Psoas muscle (tissue), 8 donors: ENCODE data around the gene AKAP7. TPM values are rescaled to one million over a fixed set of nuclear protein-coding genes. Genes with fewer than 3 reads are reported as not detected.

Experiments
- ATAC-seq, 4 donors: fragments of 200-7000 bp; cut with Tn5 transposase; one replicate each; pipeline ENCODE4 v1.9.1; 2020; ENCODE audit warnings: moderate library complexity in 3 of 4, mild to moderate bottlenecking in 2 of 4
- DNase-seq, 2 donors: peaks; one replicate each; pipeline ENCODE4 v3.0.0-alpha.2; 2020
- H3K27ac ChIP-seq: fragments of 200-600 bp; one replicate; pipeline ENCODE4 v1.8.0; 2022
- H3K27me3 ChIP-seq, 3 donors: fragments of 200-600 bp in 1 of 3; one replicate each; pipeline versions ENCODE4 v1.6.1 to v1.8.0; 2013 to 2022; ENCODE audit warnings: low read length in 2 of 3, mild to moderate bottlenecking in 2 of 3, moderate library complexity in 1 of 3; ENCODE audit not compliant: insufficient read depth in 3 of 3
- H3K36me3 ChIP-seq, 2 donors: fragments of 200-600 bp in 1 of 2; one replicate each; pipeline versions ENCODE4 v1.6.1 to v1.8.0; 2013 to 2022; ENCODE audit warnings: low read depth in 1 of 2, mild to moderate bottlenecking in 1 of 2, moderate library complexity in 1 of 2; ENCODE audit not compliant: insufficient read depth in 1 of 2
- H3K4me1 ChIP-seq: fragments of 200-600 bp; one replicate; pipeline ENCODE4 v1.8.0; 2022
- H3K4me3 ChIP-seq: fragments of 200-600 bp; one replicate; pipeline ENCODE4 v1.8.0; 2022; ENCODE audit warnings: mild to moderate bottlenecking
- H3K9me3 ChIP-seq: fragments of 200-600 bp; one replicate; pipeline ENCODE4 v1.8.0; 2022
- WGBS, 3 donors: extraction: QIAGEN DNeasy Blood & Tissue Kit; methylation state at CpG; one replicate each; pipeline versions ENCODE4 v1.1.6 to v1.1.7; 2013; 5-methylcytosine and 5-hydroxymethylcytosine counted together
- intact Hi-C, 2 donors: fragments of 100-400 bp; cut with DNase I; formaldehyde crosslinking; loops; one replicate each; pipeline versions ENCODE4 v1.11.0 to v1.14.2; 2022
- polyA plus RNA-seq, 3 donors: library from polyadenylated mRNA; stranded (reverse); fragments of 200-250 nt; gene quantifications; one replicate each; pipeline ENCODE4 v1.2.3, GENCODE V29; 2013
- total RNA-seq, 4 donors: library from RNA; stranded (reverse); fragmentation: NEBNext Ultra II Directional in 2 of 4; extraction: Animal tissue kit (Norgen Biotek cat#: 25700) in 2 of 4; gene quantifications; one replicate each; pipeline versions ENCODE4 v1.2.1 to v1.2.4, GENCODE V29; 2021 to 2023
- TF ChIP-seq, protein P1 (sequence below): fragments of 200-600 bp; IDR thresholded peaks from one replicate; pipeline ENCODE4 v1.8.0; 2022; ENCODE audit warnings: antibody characterized with exemption
- donor health status: healthy with polysubstance abuse.
- donor health status: DM: no; HTN: no; CAD: no; lungs with moderate emphysema.
- donor health status: Bipolar disorder and iron deficiency.
- donor health status: healthy.
- donor health status: DM: yes; HTN: yes; CAD: no.
- donor health status: DM: no; HTN: no; CAD: no.
- donor health status: DM: no; HTN: no; CAD: no.
- donor health status: DM: yes; HTN: yes; CAD: no.

Gene AKAP7
- total and polyA plus RNA-seq, 7 donors: 1.3 to 11.5 (median 9.8) TPM

DNA sequence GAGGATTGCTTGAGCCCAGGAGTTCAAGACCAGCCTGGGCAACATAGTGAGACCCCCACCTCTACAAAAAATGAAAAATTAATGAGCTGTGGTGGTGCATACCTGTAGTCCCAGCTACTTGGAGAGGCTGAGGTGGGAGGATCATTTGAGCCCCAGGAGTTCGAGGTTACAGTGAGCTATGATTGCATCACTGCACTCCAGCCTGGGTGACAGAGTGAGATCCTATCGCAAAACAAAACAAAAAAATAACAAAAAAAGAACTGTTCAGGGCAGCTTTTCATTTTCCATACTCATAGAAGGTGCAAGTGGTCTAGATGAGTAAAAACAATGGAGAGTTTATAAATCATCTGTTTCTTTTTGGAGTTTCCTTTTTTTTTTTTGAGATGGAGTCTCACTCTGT is 21.1 kb downstream of the AKAP7 start:
- ATAC-seq (no peak), DNase-seq (no peak)
- Histone ChIP-seq H3K4me3 (no peak overlapping the region), H3K36me3 (peaks cover 0 to 8% of the 10 kb centered on the region in 2 donors), H3K9me3 (no peaks in the 10 kb centered on the region), H3K27me3 (no peaks in the 10 kb centered on the region), H3K27ac (no peak overlapping the region), H3K4me1 (no peaks in the 10 kb centered on the region)
- TF ChIP-seq, protein P1, sequence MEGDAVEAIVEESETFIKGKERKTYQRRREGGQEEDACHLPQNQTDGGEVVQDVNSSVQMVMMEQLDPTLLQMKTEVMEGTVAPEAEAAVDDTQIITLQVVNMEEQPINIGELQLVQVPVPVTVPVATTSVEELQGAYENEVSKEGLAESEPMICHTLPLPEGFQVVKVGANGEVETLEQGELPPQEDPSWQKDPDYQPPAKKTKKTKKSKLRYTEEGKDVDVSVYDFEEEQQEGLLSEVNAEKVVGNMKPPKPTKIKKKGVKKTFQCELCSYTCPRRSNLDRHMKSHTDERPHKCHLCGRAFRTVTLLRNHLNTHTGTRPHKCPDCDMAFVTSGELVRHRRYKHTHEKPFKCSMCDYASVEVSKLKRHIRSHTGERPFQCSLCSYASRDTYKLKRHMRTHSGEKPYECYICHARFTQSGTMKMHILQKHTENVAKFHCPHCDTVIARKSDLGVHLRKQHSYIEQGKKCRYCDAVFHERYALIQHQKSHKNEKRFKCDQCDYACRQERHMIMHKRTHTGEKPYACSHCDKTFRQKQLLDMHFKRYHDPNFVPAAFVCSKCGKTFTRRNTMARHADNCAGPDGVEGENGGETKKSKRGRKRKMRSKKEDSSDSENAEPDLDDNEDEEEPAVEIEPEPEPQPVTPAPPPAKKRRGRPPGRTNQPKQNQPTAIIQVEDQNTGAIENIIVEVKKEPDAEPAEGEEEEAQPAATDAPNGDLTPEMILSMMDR: no peak
- WGBS, 3 donors: 93 to 100% (median 98%) methylated on average over 2 of the region's 2 CpGs
- intact Hi-C loops: no loop called here

DNA sequence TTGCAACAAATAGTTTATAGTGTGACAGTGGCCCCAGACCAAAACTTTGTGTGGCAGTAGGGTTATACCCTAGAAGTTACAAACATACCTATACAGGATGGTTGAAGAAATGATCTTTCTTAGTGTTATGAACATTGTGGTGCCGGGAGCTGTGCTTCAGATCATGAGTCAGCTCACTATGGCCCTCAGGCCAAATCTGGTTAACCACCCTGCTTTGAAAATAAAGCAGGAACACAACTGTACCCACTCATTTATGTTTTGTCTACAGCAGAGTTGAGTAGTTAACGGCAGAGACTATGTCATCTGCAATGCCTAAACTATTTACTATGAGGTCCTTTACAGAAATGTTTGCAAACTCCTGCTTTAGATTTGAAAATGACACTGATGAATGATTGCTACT is 24.3 kb downstream of the AKAP7 start:
- no peak overlapping the region for H3K27ac ChIP-seq
- H3K36me3 ChIP-seq: peaks cover 0 to 17% of the 10 kb centered on the region in 2 donors
- H3K4me1 ChIP-seq: no peaks in the 10 kb centered on the region
- TF ChIP-seq, protein P1: no peak
- 92 to 96% (median 93%) methylated on average over 2 of the region's 2 CpGs for WGBS, 3 donors
- intact Hi-C loops: no loop called here
- DNase-seq: no peak
- no peaks in the 10 kb centered on the region for H3K27me3 ChIP-seq
- no peak overlapping the region for H3K4me3 ChIP-seq
- ATAC-seq: no peak
- H3K9me3 ChIP-seq: no peaks in the 10 kb centered on the region

DNA sequence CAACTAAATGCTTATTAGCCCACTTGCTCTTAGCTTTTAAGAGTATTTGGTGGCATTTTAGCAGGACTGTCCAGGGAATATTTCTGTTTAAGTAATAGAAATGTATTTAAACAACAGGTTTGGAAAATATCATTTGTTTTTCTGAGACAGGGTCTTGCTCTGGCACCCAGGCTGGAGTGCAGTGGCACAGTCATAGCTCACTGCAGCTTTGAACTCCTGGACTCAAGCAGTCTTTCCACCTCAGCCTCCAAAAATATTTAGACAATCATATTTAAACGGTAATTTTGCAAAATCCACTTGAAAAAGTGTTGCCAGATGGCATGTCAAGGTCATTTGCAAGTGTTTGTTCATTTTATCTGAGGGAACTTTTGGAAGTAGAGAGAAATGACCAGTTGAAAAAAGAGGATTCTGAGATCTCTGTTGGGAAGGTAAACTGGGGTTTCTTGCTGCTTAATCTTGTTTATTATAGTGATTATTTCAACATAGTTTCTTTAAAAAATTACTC is 25.0 kb downstream of the AKAP7 start:
- H3K27me3 ChIP-seq: no peaks in the 10 kb centered on the region
- no peak overlapping the region for H3K4me3 ChIP-seq
- intact Hi-C loops: no loop called here
- TF ChIP-seq, protein P1: no peak
- no peak for ATAC-seq
- no peak overlapping the region for H3K27ac ChIP-seq
- no peaks in the 10 kb centered on the region for H3K9me3 ChIP-seq
- no peak for DNase-seq
- H3K4me1 ChIP-seq: no peaks in the 10 kb centered on the region
- H3K36me3 ChIP-seq: peaks cover 0 to 23% of the 10 kb centered on the region in 2 donors
- 20 to 26% (median 24%) methylated on average over 1 of the region's 1 CpG for WGBS, 3 donors

DNA sequence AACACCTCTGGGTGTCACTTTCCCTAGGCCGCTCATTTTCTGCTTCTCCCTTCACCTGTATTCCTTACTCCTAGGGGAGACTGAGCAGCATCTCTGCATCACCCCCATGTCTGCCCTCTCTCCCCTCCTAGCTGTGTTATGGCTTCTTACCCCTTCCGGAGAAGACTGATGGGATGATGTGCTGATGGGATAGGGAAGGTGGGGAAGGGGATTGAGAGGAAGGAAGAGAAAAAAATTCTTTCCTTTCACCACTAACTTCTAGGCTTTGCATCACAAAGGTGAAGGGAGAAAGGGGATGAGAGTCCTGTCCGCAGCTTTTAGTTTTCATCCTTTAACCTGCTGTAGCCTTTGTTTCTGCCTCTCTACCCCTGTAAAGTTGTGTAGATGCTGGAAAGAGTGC is 26.7 kb downstream of the AKAP7 start:
- WGBS, 3 donors: 97 to 98% (median 97%) methylated on average over 3 of the region's 3 CpGs
- Histone ChIP-seq H3K27ac (no peak overlapping the region), H3K36me3 (peaks cover 0 to 40% of the 10 kb centered on the region in 2 donors), H3K4me3 (no peak overlapping the region), H3K9me3 (no peaks in the 10 kb centered on the region), H3K27me3 (no peaks in the 10 kb centered on the region), H3K4me1 (no peaks in the 10 kb centered on the region)
- DNase-seq (no peak), ATAC-seq (no peak)
- intact Hi-C loops: no loop called here
- TF ChIP-seq, protein P1: no peak

DNA sequence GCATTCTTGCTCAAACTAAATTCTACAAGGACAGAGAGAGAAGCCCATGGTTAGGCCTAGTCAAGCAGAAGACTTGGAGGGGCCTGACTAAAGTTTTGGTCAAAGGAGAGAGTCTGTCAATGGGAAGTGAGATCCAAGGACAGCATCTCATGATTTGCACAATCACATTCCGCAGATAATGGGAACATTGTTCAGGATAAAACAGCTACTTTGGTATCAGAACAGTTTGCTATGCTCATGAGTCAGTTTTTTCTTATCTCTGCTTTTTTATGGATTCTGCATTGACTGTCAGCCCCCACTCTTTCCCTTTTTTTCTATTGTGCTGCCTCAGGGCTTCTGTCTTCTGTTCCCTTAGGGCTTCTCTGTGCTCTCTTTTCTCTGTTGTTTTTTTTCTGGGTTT is 28.6 kb downstream of the AKAP7 start:
- Histone ChIP-seq H3K9me3 (no peaks in the 10 kb centered on the region), H3K4me3 (no peak overlapping the region), H3K4me1 (no peaks in the 10 kb centered on the region), H3K27ac (no peak overlapping the region), H3K27me3 (no peaks in the 10 kb centered on the region), H3K36me3 (peaks cover 0 to 50% of the 10 kb centered on the region in 2 donors)
- ATAC-seq: no peak
- TF ChIP-seq, protein P1: no peak
- no peak for DNase-seq
- WGBS, 3 donors: 88 to 100% (median 98%) methylated on average over 1 of the region's 1 CpG
- intact Hi-C loops: no loop called here
